ENCODE measurements around the gene ALK. TPM values are rescaled to one million over a fixed set of nuclear protein-coding genes. Genes with fewer than 3 reads are reported as not detected.

Gene ALK
- total and polyA plus RNA-seq, 2 donors (not counting 1 experiment from before 2014, with no cell fraction given), result not detected

GRCh38 chr2:29894822-29895614 lies 26.4 kb downstream of the ALK start:
- Mint-ChIP-seq H3K27me3 (peaks cover 42% of the 10 kb centered on the region), H3K27ac (no peak overlapping the region), H3K4me1 (no peaks in the 10 kb centered on the region), H3K4me3 (no peak overlapping the region), H3K9me3 (ENCODE audit: insufficient read depth) (no peaks in the 10 kb centered on the region)
- no peak overlapping the region for H3K4me3 ChIP-seq (ENCODE audit: control extremely low read depth in 1 of 5, extremely low read depth in 1 of 5, insufficient read depth in 1 of 5, low read depth in 2 of 5, low read length in 4 of 5)
- no peaks in the 10 kb centered on the region for H3K79me2 ChIP-seq (ENCODE audit: control insufficient read depth, insufficient read depth, low read length)
- ChIA-PET CTCF (no interaction called here), POLR2A (no interaction called here)
- intact Hi-C loops (cut with micrococcal nuclease), result no loop called here
- ATAC-seq (ENCODE audit: low read depth) (no peak), DNase-seq (no peak)
- no peaks in the 10 kb centered on the region for H3K4me1 ChIP-seq (ENCODE audit: control insufficient read depth in 2 of 2, insufficient read depth in 2 of 2, low read length in 2 of 2)
- no peak overlapping the region for H2AFZ ChIP-seq (ENCODE audit: insufficient read depth, low read depth, low read length, poor library complexity, severe bottlenecking)
- no peak overlapping the region for H3K4me2 ChIP-seq (replicated peaks; ENCODE audit: low read depth, low read length, poor library complexity, severe bottlenecking)
- no peaks in the 10 kb centered on the region for H4K20me1 ChIP-seq (ENCODE audit: control insufficient read depth, insufficient read depth, low read length, poor library complexity, severe bottlenecking)
- no peaks in the 10 kb centered on the region for H3K9me3 ChIP-seq (ENCODE audit: control extremely low read depth in 1 of 3, control insufficient read depth in 2 of 3, insufficient read depth in 1 of 3, low read length in 2 of 3)
- peaks cover 0 to 6% (median 1%) of the 10 kb centered on the region in 4 experiments for H3K27me3 ChIP-seq (replicated peaks in 1 of 4; ENCODE audit: control extremely low read depth in 1 of 4, control insufficient read depth in 3 of 4, insufficient read depth in 4 of 4, low read length in 3 of 4)
- 73% methylated on average over 2 of the region's 3 CpGs for WGBS (ENCODE audit: insufficient coverage)
- no peak overlapping the region for H3K27ac ChIP-seq (ENCODE audit: low read length in 2 of 2)
- H3K36me3 ChIP-seq (replicated peaks in 1 of 2; ENCODE audit: control extremely low read depth in 1 of 2, control insufficient read depth in 1 of 2, extremely low read depth in 1 of 2, insufficient read depth in 2 of 2, low read length in 1 of 2), result no peaks in the 10 kb centered on the region
- no peak overlapping the region for H3K9ac ChIP-seq (ENCODE audit: low read length)
- TF ChIP-seq, protein P1, sequence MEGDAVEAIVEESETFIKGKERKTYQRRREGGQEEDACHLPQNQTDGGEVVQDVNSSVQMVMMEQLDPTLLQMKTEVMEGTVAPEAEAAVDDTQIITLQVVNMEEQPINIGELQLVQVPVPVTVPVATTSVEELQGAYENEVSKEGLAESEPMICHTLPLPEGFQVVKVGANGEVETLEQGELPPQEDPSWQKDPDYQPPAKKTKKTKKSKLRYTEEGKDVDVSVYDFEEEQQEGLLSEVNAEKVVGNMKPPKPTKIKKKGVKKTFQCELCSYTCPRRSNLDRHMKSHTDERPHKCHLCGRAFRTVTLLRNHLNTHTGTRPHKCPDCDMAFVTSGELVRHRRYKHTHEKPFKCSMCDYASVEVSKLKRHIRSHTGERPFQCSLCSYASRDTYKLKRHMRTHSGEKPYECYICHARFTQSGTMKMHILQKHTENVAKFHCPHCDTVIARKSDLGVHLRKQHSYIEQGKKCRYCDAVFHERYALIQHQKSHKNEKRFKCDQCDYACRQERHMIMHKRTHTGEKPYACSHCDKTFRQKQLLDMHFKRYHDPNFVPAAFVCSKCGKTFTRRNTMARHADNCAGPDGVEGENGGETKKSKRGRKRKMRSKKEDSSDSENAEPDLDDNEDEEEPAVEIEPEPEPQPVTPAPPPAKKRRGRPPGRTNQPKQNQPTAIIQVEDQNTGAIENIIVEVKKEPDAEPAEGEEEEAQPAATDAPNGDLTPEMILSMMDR (IDR thresholded peaks at IDR 0.05), result no peak
- no peak for TF ChIP-seq EZH2 (IDR thresholded peaks at IDR 0.05; ENCODE audit: borderline replicate concordance, insufficient read depth, low read depth, low read length, poor library complexity, severe bottlenecking)

DNA sequence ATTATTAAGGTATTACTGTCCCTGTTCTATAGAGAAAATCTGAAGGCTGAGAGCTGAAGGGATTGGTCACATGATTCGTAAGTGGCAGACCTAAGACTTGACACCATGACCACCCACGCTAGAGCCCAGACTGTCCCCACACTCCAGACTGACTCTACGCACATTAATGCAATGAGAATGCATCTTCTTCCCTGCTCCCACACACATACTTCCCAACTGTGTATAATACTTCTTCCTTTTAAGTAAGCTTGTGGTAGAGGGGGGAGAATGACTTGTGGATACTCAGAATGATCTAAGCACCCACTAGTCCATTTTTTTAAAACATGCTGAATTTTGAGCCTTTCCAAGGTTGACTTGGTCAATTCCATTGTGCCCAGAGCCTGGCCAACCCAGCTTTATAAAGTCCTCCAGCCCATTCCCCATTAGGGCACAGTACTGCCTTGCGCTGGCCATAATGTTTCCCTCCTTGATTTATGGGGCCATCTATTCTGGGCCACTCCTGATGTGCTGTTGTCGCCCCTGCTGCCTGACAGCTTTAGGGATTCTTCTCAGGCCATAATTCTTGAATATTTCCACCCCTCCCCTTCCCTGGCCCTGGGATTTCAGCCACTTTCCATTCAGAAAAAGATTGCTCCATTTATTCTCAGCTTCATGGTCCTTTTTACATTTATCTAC lies 28.7 kb downstream of the ALK start:
- H2AFZ ChIP-seq (ENCODE audit: insufficient read depth, low read depth, low read length, poor library complexity, severe bottlenecking), result no peak overlapping the region
- H3K9me3 Mint-ChIP-seq (ENCODE audit: insufficient read depth), result no peaks in the 10 kb centered on the region
- H3K4me1 ChIP-seq (ENCODE audit: control insufficient read depth in 2 of 2, insufficient read depth in 2 of 2, low read length in 2 of 2), result no peaks in the 10 kb centered on the region
- H3K79me2 ChIP-seq (ENCODE audit: control insufficient read depth, insufficient read depth, low read length), result no peaks in the 10 kb centered on the region
- no peaks in the 10 kb centered on the region for H3K9me3 ChIP-seq (ENCODE audit: control extremely low read depth in 1 of 3, control insufficient read depth in 2 of 3, insufficient read depth in 1 of 3, low read length in 2 of 3)
- H3K4me1 Mint-ChIP-seq, result no peaks in the 10 kb centered on the region
- H3K27me3 ChIP-seq (replicated peaks in 1 of 4; ENCODE audit: control extremely low read depth in 1 of 4, control insufficient read depth in 3 of 4, insufficient read depth in 4 of 4, low read length in 3 of 4), result peaks cover 0 to 3% (median 1%) of the 10 kb centered on the region in 4 experiments
- intact Hi-C loops (cut with micrococcal nuclease), result no loop called here
- H3K4me2 ChIP-seq (replicated peaks; ENCODE audit: low read depth, low read length, poor library complexity, severe bottlenecking), result no peak overlapping the region
- no peaks in the 10 kb centered on the region for H3K36me3 ChIP-seq (replicated peaks in 1 of 2; ENCODE audit: control extremely low read depth in 1 of 2, control insufficient read depth in 1 of 2, extremely low read depth in 1 of 2, insufficient read depth in 2 of 2, low read length in 1 of 2)
- ChIA-PET POLR2A (no interaction called here), CTCF (no interaction called here)
- no peak for ATAC-seq (ENCODE audit: low read depth)
- no peak overlapping the region for H3K27ac Mint-ChIP-seq
- H3K27ac ChIP-seq (ENCODE audit: low read length in 2 of 2), result no peak overlapping the region
- DNase-seq, result no peak
- H4K20me1 ChIP-seq (ENCODE audit: control insufficient read depth, insufficient read depth, low read length, poor library complexity, severe bottlenecking), result no peaks in the 10 kb centered on the region
- WGBS (ENCODE audit: insufficient coverage), result 82% methylated on average over 2 of the region's 5 CpGs
- H3K9ac ChIP-seq (ENCODE audit: low read length), result no peak overlapping the region
- no peak overlapping the region for H3K4me3 ChIP-seq (ENCODE audit: control extremely low read depth in 1 of 5, extremely low read depth in 1 of 5, insufficient read depth in 1 of 5, low read depth in 2 of 5, low read length in 4 of 5)
- no peak overlapping the region for H3K4me3 Mint-ChIP-seq
- H3K27me3 Mint-ChIP-seq, result peaks cover 31% of the 10 kb centered on the region
- TF ChIP-seq EZH2 (IDR thresholded peaks at IDR 0.05; ENCODE audit: borderline replicate concordance, insufficient read depth, low read depth, low read length, poor library complexity, severe bottlenecking), result no peak
- TF ChIP-seq, protein P1 (IDR thresholded peaks at IDR 0.05), result no peak
